GM12878 (cell line): ENCODE data around the gene ASB2. TPM values are rescaled to one million over a fixed set of nuclear protein-coding genes. Genes with fewer than 3 reads are reported as not detected.

Experiments
- ATAC-seq: fragments of 200-7000 bp; cut with Tn5 transposase; 3 replicates; pipeline ENCODE4 v1.9.1; 2020; ENCODE audit warnings: mild to moderate bottlenecking, moderate library complexity
- BruUV-seq: library from RNA; stranded (reverse); fragments of 400-500 nt; replicated peaks from 2 replicates; lab custom pipeline; 2021; lab: Mats Ljungman, UMichigan
- CTCF ChIA-PET: fragments of 300-600 bp; sonication (Branson Sonifier 250); formaldehyde crosslinking; extraction: SDS; loops from one replicate; lab custom pipeline; 2021; ENCODE audit warnings: inconsistent platforms; lab: Yijun Ruan, JAX
- POLR2A ChIA-PET: fragments of 350-600 bp; formaldehyde crosslinking; extraction: SDS; loops from one replicate; lab custom pipeline; 2021; ENCODE audit warnings: inconsistent platforms; lab: Charles Lee
- RAD21 ChIA-PET: fragments of 300-600 bp; sonication (Branson Sonifier 250); formaldehyde crosslinking; loops from one replicate; lab custom pipeline; 2023; ENCODE audit warnings: antibody characterized with exemption; ENCODE audit not compliant: unreplicated experiment; lab: Charles Lee
- SMC1A ChIA-PET: fragments of 300-600 bp; sonication (Branson Sonifier 250); formaldehyde crosslinking; loops from one replicate; lab custom pipeline; 2023; ENCODE audit not compliant: unreplicated experiment, uncharacterized antibody; lab: Charles Lee
- DNase-seq: peaks from one replicate; pipeline ENCODE4 v3.0.0-alpha.2; 2011; ENCODE audit warnings: low read depth, low spot score
- FAIRE-seq: peaks from 3 replicates; lab custom pipeline; 2011; peaks lifted over from hg19 to GRCh38; lab: Jason Lieb, UNC
- H2AFZ ChIP-seq: 2 replicates; pipeline ENCODE4 v1.6.0; 2011; ENCODE audit warnings: low read depth, low read length, control low read depth; ENCODE audit not compliant: control insufficient read depth
- H3K27ac ChIP-seq: 2 replicates; pipeline ENCODE4 v1.5.1; 2011; ENCODE audit warnings: control low read depth; ENCODE audit not compliant: control insufficient read depth, insufficient read depth
- H3K27me3 ChIP-seq, 2 experiments: replicated peaks in 1 of 2; 2 replicates each; pipeline versions ENCODE4 v1.6.0 to v1.6.1; 2011; ENCODE audit warnings: low read length in 1 of 2; ENCODE audit not compliant: control insufficient read depth in 2 of 2, insufficient read depth in 2 of 2
- H3K36me3 ChIP-seq, 2 experiments: 2 replicates each; pipeline ENCODE4 v1.5.1; 2011; ENCODE audit warnings: low read length in 1 of 2; ENCODE audit not compliant: control insufficient read depth in 2 of 2, insufficient read depth in 2 of 2
- H3K4me1 ChIP-seq: 2 replicates; pipeline ENCODE4 v1.6.1; 2011; ENCODE audit warnings: mild to moderate bottlenecking, low read length, moderate library complexity, mixed read lengths; ENCODE audit not compliant: control insufficient read depth, insufficient read depth
- H3K4me2 ChIP-seq: 2 replicates; pipeline ENCODE4 v1.6.0; 2011; ENCODE audit warnings: control low read depth; ENCODE audit not compliant: control insufficient read depth, insufficient read depth
- H3K4me3 ChIP-seq: fragments of 200-600 bp; sonication (generic); 2 replicates; pipeline ENCODE4 v1.5.1; 2016
- H3K79me2 ChIP-seq: 2 replicates; pipeline ENCODE4 v1.6.0; 2011; ENCODE audit warnings: low read length; ENCODE audit not compliant: control insufficient read depth, insufficient read depth
- H3K9ac ChIP-seq: 2 replicates; pipeline ENCODE4 v1.8.0; 2011; ENCODE audit warnings: low read length, control low read depth, mixed read lengths; ENCODE audit not compliant: control insufficient read depth, insufficient read depth
- H3K9me3 ChIP-seq: replicated peaks from 3 replicates; pipeline ENCODE4 v1.5.1; 2011; ENCODE audit warnings: mild to moderate bottlenecking, low read length; ENCODE audit not compliant: control insufficient read depth, insufficient read depth
- H4K20me1 ChIP-seq: 2 replicates; pipeline ENCODE4 v1.6.0; 2011; ENCODE audit not compliant: control insufficient read depth, insufficient read depth
- BCL11A ChIP-seq: IDR thresholded peaks from 2 replicates; pipeline ENCODE4 v1.6.1; 2011; ENCODE audit warnings: low read depth, low read length
- CBFB ChIP-seq: IDR thresholded peaks from 2 replicates; pipeline ENCODE4 v1.6.1; 2016; ENCODE audit warnings: antibody characterized with exemption, low read depth
- CBX3 ChIP-seq: fragments of 200-600 bp; sonication (generic); IDR thresholded peaks from 2 replicates; pipeline ENCODE4 v1.6.1; 2016; ENCODE audit warnings: low read depth, borderline replicate concordance
- CBX5 ChIP-seq: sonication (generic); IDR thresholded peaks from 2 replicates; pipeline ENCODE4 v1.6.1; 2016; ENCODE audit warnings: low read depth, moderate library complexity, mild to moderate bottlenecking, inconsistent platforms
- IKZF2 ChIP-seq, 2 experiments: fragments of 450-650 bp; IDR thresholded peaks; 2 replicates each; pipeline ENCODE4 v1.6.1; 2017; ENCODE audit warnings: mild to moderate bottlenecking in 2 of 2, moderate library complexity in 2 of 2
- IRF4 ChIP-seq: IDR thresholded peaks from 2 replicates; pipeline ENCODE4 v1.6.1; 2011; ENCODE audit warnings: low read depth, low read length
- NR2C1 ChIP-seq: fragments of 450-650 bp; IDR thresholded peaks from 2 replicates; pipeline ENCODE4 v1.6.1; 2017; ENCODE audit warnings: antibody characterized with exemption, mild to moderate bottlenecking, moderate library complexity
- PAX5 ChIP-seq: IDR thresholded peaks from 2 replicates; pipeline ENCODE4 v1.6.1; 2011; ENCODE audit warnings: low read depth, low read length, borderline replicate concordance
- RAD21 ChIP-seq: IDR thresholded peaks from 2 replicates; pipeline ENCODE4 v1.6.1; 2011; ENCODE audit warnings: mild to moderate bottlenecking, low read depth, low read length, moderate library complexity; ENCODE audit not compliant: insufficient read depth
- SIX5 ChIP-seq: IDR thresholded peaks from 2 replicates; pipeline ENCODE4 v1.6.1; 2011; ENCODE audit warnings: mild to moderate bottlenecking, low read depth, low read length, moderate library complexity; ENCODE audit not compliant: severe bottlenecking
- SRF ChIP-seq, 2 experiments: IDR thresholded peaks; 2 replicates each; pipeline ENCODE4 v1.6.1; 2011; ENCODE audit warnings: low read depth in 2 of 2, low read length in 2 of 2, mild to moderate bottlenecking in 1 of 2, moderate library complexity in 1 of 2
- ZNF274 ChIP-seq: IDR thresholded peaks from one replicate; pipeline ENCODE4 v1.8.0; 2011; ENCODE audit not compliant: insufficient read length, insufficient read depth
- ZSCAN29 ChIP-seq: fragments of 450-650 bp; IDR thresholded peaks from 2 replicates; pipeline ENCODE4 v1.6.1; 2017; ENCODE audit warnings: mild to moderate bottlenecking, moderate library complexity
- WGBS: methylation state at CpG from one replicate; pipeline ENCODE4 v1.1.6; 2016; ENCODE audit warnings: low lambda C conversion rate; ENCODE audit not compliant: insufficient replicate concordance, insufficient coverage; ENCODE audit errors: missing lambda C conversion rate; 5-methylcytosine and 5-hydroxymethylcytosine counted together
- in situ Hi-C: fragments of 300-500 bp; cut with MboI; formaldehyde crosslinking; loops from 9 replicates; pipeline ENCODE4 v1.14.3; 2018; ENCODE audit warnings: mixed read lengths
- intact Hi-C: fragments of 100-400 bp; cut with micrococcal nuclease; formaldehyde crosslinking; loops from one replicate; pipeline ENCODE4 v1.14.2; 2022; ENCODE audit not compliant: unreplicated experiment
- polyA plus RNA-seq, 11 experiments: library from polyadenylated mRNA; depleted of rRNA in 4 of 11; unstranded in 6 of 11; stranded (reverse) in 5 of 11; fragments of >200 nt; fragmentation: Nextera tagmentation in 4 of 11; fragmentation: Illumina TruSeq in 1 of 11; extraction: Ambion mirVana in 4 of 11; extraction: Trizol in 1 of 11; gene quantifications; 1 replicate in 1 of 11; 2 replicates in 10 of 11; pipeline versions ENCODE4 v1.2.1 to v1.2.3, GENCODE V29; 2011 to 2016; ENCODE audit warnings: inconsistent platforms in 2 of 11, missing spikeins in 2 of 11, low read depth in 1 of 11
- total RNA-seq, 4 experiments: library from RNA; depleted of rRNA in 3 of 4; stranded (reverse); fragments of >200 nt in 3 of 4; fragmentation: Illumina TruSeq in 1 of 4; extraction: Trizol in 1 of 4; gene quantifications; 2 replicates each; pipeline versions ENCODE4 v1.2.1 to v1.2.3, GENCODE V29; 2013 to 2021
- TF ChIP-seq, protein P1 (sequence below): fragments of 450-650 bp; IDR thresholded peaks from 2 replicates; pipeline ENCODE4 v1.6.1; 2017; ENCODE audit warnings: mild to moderate bottlenecking, moderate library complexity
- TF ChIP-seq, protein P2 (sequence below): IDR thresholded peaks from 2 replicates; pipeline ENCODE4 v1.6.1; 2012; ENCODE audit warnings: low read length, inconsistent platforms
- TF ChIP-seq, protein P3 (sequence below): fragments of 450-650 bp; formaldehyde crosslinking; IDR thresholded peaks from 2 replicates; pipeline ENCODE4 v1.4.0; 2020; ENCODE audit warnings: mild to moderate bottlenecking, moderate library complexity

ASB2 gene
- total and polyA plus RNA-seq, 10 of the 15 experiments (the other 5 are each of a cell fraction or from before 2014, with no cell fraction given) = 3.0 to 54.8 (median 33.5) TPM

DNA sequence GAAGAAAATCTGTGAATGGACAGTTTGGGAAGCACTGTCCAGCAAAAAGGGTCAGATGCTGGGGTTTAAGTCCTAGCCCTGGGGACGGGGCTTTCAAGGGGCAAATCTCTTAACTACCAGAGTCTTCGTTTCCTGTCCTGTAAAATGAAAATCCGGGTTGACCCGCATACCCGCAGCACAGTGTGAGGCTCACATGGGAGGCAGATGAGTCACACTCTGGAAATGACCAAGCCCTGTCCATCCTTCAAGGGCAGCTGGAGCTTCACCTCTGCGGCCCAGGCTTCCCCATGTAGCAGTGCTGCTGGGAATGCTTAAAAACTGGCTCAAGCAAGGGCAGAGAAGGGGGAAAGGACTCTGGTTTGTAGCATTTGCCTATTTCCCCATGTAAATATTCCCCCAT is 30.3 kb downstream of the ASB2 start:
- POLR2A ChIA-PET = interaction anchor here (0.8 kb wide), 1 partner anchor 13 kb away, joined by 4 read pairs; no protein-coding TSS in a partner anchor
- in situ Hi-C loops = no loop called here
- TF ChIP-seq NR2C1 = no peak
- TF ChIP-seq CBX3 = no peak
- TF ChIP-seq, protein P1, sequence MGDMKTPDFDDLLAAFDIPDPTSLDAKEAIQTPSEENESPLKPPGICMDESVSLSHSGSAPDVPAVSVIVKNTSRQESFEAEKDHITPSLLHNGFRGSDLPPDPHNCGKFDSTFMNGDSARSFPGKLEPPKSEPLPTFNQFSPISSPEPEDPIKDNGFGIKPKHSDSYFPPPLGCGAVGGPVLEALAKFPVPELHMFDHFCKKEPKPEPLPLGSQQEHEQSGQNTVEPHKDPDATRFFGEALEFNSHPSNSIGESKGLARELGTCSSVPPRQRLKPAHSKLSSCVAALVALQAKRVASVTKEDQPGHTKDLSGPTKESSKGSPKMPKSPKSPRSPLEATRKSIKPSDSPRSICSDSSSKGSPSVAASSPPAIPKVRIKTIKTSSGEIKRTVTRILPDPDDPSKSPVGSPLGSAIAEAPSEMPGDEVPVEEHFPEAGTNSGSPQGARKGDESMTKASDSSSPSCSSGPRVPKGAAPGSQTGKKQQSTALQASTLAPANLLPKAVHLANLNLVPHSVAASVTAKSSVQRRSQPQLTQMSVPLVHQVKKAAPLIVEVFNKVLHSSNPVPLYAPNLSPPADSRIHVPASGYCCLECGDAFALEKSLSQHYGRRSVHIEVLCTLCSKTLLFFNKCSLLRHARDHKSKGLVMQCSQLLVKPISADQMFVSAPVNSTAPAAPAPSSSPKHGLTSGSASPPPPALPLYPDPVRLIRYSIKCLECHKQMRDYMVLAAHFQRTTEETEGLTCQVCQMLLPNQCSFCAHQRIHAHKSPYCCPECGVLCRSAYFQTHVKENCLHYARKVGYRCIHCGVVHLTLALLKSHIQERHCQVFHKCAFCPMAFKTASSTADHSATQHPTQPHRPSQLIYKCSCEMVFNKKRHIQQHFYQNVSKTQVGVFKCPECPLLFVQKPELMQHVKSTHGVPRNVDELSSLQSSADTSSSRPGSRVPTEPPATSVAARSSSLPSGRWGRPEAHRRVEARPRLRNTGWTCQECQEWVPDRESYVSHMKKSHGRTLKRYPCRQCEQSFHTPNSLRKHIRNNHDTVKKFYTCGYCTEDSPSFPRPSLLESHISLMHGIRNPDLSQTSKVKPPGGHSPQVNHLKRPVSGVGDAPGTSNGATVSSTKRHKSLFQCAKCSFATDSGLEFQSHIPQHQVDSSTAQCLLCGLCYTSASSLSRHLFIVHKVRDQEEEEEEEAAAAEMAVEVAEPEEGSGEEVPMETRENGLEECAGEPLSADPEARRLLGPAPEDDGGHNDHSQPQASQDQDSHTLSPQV = no peak
- TF ChIP-seq ZSCAN29 = peak; percentile 80
- TF ChIP-seq CBFB = no peak
- no peak for TF ChIP-seq SRF (IDR thresholded peaks at IDR 0.05; ENCODE audit: low read depth in 2 of 2, low read length in 2 of 2)
- no peak for TF ChIP-seq RAD21
- TF ChIP-seq, protein P2, sequence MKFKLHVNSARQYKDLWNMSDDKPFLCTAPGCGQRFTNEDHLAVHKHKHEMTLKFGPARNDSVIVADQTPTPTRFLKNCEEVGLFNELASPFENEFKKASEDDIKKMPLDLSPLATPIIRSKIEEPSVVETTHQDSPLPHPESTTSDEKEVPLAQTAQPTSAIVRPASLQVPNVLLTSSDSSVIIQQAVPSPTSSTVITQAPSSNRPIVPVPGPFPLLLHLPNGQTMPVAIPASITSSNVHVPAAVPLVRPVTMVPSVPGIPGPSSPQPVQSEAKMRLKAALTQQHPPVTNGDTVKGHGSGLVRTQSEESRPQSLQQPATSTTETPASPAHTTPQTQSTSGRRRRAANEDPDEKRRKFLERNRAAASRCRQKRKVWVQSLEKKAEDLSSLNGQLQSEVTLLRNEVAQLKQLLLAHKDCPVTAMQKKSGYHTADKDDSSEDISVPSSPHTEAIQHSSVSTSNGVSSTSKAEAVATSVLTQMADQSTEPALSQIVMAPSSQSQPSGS = no peak
- TF ChIP-seq, protein P3, sequence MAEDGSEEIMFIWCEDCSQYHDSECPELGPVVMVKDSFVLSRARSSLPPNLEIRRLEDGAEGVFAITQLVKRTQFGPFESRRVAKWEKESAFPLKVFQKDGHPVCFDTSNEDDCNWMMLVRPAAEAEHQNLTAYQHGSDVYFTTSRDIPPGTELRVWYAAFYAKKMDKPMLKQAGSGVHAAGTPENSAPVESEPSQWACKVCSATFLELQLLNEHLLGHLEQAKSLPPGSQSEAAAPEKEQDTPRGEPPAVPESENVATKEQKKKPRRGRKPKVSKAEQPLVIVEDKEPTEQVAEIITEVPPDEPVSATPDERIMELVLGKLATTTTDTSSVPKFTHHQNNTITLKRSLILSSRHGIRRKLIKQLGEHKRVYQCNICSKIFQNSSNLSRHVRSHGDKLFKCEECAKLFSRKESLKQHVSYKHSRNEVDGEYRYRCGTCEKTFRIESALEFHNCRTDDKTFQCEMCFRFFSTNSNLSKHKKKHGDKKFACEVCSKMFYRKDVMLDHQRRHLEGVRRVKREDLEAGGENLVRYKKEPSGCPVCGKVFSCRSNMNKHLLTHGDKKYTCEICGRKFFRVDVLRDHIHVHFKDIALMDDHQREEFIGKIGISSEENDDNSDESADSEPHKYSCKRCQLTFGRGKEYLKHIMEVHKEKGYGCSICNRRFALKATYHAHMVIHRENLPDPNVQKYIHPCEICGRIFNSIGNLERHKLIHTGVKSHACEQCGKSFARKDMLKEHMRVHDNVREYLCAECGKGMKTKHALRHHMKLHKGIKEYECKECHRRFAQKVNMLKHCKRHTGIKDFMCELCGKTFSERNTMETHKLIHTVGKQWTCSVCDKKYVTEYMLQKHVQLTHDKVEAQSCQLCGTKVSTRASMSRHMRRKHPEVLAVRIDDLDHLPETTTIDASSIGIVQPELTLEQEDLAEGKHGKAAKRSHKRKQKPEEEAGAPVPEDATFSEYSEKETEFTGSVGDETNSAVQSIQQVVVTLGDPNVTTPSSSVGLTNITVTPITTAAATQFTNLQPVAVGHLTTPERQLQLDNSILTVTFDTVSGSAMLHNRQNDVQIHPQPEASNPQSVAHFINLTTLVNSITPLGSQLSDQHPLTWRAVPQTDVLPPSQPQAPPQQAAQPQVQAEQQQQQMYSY (CRISPR knock-in tag) = no peak
- TF ChIP-seq IKZF2 (IDR thresholded peaks at IDR 0.05) = peak in 1 of 2 experiments; percentile 49; a peak in 1 of 4 replicates
- TF ChIP-seq CBX5 = no peak
- TF ChIP-seq PAX5 = no peak
- 0 out of 2 replicates have a peak, but pooled peaks have one; percentile 14 for TF ChIP-seq BCL11A
- no peak for TF ChIP-seq ZNF274
- TF ChIP-seq SIX5 = no peak
- peak; percentile 77; the same call in 1 of the 2 replicates for TF ChIP-seq IRF4

More for the DNA sequence above, 30.3 kb downstream of the ASB2 start:
- DNase-seq = no peak
- ATAC-seq = peak; percentile 84
- no peaks in the 10 kb centered on the region for H3K79me2 ChIP-seq
- no peak overlapping the region for H2AFZ ChIP-seq
- H3K27ac ChIP-seq = no peak overlapping the region
- ChIA-PET RAD21 (interaction anchor here (0.7 to 13.9 kb wide), 4 partner anchors 9 to 90 kb away, joined by 3 to 344 read pairs (median 4); partner anchors contain the start of gene CCDC197), SMC1A (interaction anchor here (0.7 to 19.5 kb wide), 8 partner anchors 9 to 90 kb away, joined by 3 to 409 read pairs (median 4); partner anchors contain the start of gene ASB2), CTCF (interaction anchor here (0.6 to 2.0 kb wide), 3 partner anchors 25 to 290 kb away, joined by 4 to 23 read pairs (median 13); no protein-coding TSS in a partner anchor)
- H3K4me3 ChIP-seq = no peak overlapping the region
- intact Hi-C loops = no loop called here
- H3K27me3 ChIP-seq = no peaks in the 10 kb centered on the region
- no peak overlapping the region for H3K4me2 ChIP-seq
- no TSS peak for BruUV-seq
- FAIRE-seq = no peak
- no peaks in the 10 kb centered on the region for H4K20me1 ChIP-seq
- H3K9me3 ChIP-seq = no peaks in the 10 kb centered on the region
- 2% methylated on average over 6 of the region's 6 CpGs for whole genome bisulfite sequencing
- peaks cover 0 to 4% of the 10 kb centered on the region in 2 experiments; a peak in 1 of 4 replicates for H3K36me3 ChIP-seq
- no peak overlapping the region for H3K9ac ChIP-seq
- H3K4me1 ChIP-seq = peaks cover 3% of the 10 kb centered on the region
